HepG2 (cell line): ENCODE data around the gene RBM5. TPM values are rescaled to one million over a fixed set of nuclear protein-coding genes. Genes with fewer than 3 reads are reported as not detected.

ENCODE experiments used
- ZNF614 ChIP-seq: IDR thresholded peaks from 2 replicates; pipeline ENCODE4 v1.6.1; 2018; ENCODE audit warnings: missing biosample characterization, missing genetic modification reagents, inconsistent platforms, borderline replicate concordance
- polyA plus RNA-seq, 8 experiments: library from polyadenylated mRNA; depleted of rRNA in 3 of 8; stranded (reverse) in 7 of 8; unstranded in 1 of 8; fragments of >200 nt; fragmentation: Illumina TruSeq in 4 of 8; extraction: Trizol in 4 of 8; gene quantifications; 2 replicates each; pipeline versions ENCODE4 v1.2.1 to v1.2.3, GENCODE V29; 2011 to 2016; ENCODE audit warnings: low read depth in 4 of 8, missing spikeins in 1 of 8, mixed read lengths in 1 of 8; ENCODE audit not compliant: insufficient read depth in 1 of 8
- total RNA-seq, 5 experiments: library from RNA; depleted of rRNA; stranded (reverse); fragments of >200 nt; fragmentation: Illumina TruSeq; extraction: Trizol; gene quantifications; 2 replicates each; pipeline ENCODE4 v1.2.3, GENCODE V29; 2016; ENCODE audit warnings: low read depth in 1 of 5
- TF ChIP-seq, protein P1 (sequence below), 2 experiments: fragments of 450-650 bp in 1 of 2; sonication (generic) in 1 of 2; formaldehyde crosslinking in 1 of 2; IDR thresholded peaks; 2 replicates each; pipeline versions ENCODE4 v1.6.1 to v1.8.0; 2016 to 2022; ENCODE audit warnings: antibody characterized with exemption in 1 of 2, mild to moderate bottlenecking in 1 of 2, missing genetic modification reagents in 1 of 2

Gene RBM5
- total and polyA plus RNA-seq, 2 of the 13 experiments (the other 11 are each of a cell fraction or from before 2014, with no cell fraction given), result 106 to 204 TPM

DNA sequence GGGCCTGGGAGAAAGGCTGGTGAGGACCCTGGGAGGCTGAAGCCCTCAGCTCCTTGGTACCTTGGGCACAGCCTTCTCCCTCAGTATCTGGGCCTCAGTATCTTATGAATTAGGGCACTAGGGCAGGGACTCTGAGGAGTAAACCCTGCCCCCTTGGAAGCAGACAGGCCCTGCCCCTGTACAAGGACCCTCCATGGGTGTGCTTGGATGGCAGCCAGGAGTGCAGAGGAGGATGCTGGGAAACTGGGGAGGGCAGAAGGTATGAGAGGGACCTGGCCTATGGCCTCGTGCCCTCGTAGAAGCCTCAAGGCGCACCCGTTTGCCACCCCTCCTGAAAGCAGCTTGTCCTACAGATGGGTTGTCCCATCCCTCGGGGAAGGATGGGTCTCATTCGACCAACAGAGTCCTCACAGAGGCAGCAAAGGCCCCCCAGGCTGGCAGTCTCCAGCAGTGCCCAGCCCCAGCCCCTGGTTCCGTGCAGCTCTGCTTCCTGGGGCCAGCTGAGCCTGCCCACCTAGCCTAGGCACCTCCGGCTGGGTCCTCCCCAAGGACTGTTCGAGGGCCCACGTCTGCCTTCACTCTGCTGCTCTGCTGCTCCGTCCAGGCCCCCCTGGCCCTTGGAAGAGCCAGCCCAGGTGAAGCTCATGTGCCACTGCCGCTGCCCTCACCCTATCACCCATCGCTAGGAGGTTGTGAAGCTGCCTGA, 51.2 kb downstream of the RBM5 start (continued):
- TF ChIP-seq, protein P1, sequence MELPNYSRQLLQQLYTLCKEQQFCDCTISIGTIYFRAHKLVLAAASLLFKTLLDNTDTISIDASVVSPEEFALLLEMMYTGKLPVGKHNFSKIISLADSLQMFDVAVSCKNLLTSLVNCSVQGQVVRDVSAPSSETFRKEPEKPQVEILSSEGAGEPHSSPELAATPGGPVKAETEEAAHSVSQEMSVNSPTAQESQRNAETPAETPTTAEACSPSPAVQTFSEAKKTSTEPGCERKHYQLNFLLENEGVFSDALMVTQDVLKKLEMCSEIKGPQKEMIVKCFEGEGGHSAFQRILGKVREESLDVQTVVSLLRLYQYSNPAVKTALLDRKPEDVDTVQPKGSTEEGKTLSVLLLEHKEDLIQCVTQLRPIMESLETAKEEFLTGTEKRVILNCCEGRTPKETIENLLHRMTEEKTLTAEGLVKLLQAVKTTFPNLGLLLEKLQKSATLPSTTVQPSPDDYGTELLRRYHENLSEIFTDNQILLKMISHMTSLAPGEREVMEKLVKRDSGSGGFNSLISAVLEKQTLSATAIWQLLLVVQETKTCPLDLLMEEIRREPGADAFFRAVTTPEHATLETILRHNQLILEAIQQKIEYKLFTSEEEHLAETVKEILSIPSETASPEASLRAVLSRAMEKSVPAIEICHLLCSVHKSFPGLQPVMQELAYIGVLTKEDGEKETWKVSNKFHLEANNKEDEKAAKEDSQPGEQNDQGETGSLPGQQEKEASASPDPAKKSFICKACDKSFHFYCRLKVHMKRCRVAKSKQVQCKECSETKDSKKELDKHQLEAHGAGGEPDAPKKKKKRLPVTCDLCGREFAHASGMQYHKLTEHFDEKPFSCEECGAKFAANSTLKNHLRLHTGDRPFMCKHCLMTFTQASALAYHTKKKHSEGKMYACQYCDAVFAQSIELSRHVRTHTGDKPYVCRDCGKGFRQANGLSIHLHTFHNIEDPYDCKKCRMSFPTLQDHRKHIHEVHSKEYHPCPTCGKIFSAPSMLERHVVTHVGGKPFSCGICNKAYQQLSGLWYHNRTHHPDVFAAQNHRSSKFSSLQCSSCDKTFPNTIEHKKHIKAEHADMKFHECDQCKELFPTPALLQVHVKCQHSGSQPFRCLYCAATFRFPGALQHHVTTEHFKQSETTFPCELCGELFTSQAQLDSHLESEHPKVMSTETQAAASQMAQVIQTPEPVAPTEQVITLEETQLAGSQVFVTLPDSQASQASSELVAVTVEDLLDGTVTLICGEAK (IDR thresholded peaks at IDR 0.05), result no peak
- TF ChIP-seq, protein P1 (CRISPR knock-in tag; IDR thresholded peaks at IDR 0.05), result no peak
- TF ChIP-seq ZNF614 (CRISPR knock-in tag), result no peak
